ENCODE measurements around the gene PIR. TPM values are rescaled to one million over a fixed set of nuclear protein-coding genes. Genes with fewer than 3 reads are reported as not detected.

Gene PIR
- 14.5 and 15.5 TPM in 2 replicates for total RNA-seq

DNA sequence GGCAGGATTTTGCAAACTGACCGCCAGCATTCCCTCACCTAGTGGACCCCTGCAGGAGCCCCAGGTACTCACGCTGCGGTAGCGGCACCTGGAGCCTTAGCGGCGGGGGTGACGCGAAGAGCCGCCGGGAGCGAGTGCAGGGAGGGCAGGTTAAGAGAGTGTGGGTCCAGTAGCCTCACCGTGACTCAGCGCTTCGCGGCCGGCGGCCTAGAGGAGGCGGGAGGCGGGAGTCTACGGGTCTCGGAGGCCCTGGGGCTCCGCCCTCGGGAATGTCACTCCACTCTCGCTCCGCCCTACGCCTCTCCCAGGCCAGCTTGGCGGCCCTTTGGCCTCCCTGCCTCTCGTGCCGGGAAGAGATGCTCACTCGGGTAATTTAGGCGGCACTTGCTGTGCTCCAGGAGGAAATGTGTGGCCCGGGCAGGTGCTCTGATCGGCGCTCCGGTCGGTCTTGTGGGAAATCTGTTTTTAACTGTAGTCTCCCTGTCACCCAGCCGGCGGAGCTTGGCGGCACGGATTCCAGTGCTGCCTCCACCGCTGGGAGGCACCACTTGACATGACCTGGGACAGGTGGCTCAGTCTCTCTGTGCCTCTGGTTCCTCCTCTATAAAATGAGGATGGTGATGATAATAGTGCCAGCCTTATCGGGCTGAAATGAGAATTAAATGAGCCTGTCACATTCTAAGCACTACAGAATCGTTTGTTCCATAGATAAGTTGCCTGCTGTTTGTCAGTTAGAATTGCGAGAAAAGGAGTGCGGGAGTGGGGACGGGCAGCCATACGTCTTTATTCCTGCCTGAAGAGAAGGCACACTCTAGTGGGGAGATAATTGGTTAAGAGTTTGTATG lies at the start of gene PIR:
Gene PIR, minus strand, starts transcription at position 216 of the 845 bp plus-strand sequence. CDS start 2,076 bp downstream, outside the sequence.

DNA sequence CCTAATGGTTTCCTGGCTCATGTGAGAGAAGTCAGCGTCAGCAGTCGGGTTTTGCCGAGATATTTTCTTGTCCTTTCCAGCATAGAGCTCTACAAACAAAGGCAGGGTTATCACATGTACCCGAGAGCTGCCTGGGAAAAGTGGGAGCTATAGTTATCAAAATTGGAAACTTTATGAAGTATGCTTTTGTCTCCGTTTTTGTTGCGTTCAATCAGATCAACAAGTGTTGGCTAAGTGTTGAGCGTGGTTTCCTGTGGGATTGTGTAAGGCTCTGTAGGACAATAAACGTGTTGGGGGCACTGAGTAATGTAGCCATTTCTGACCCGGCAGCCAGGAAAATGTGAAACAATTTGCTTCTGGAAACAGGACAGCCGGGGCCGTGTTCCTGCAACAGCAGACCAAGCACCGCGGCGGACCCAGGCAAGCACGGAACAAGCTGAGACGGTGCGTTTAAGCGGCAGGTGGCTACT lies 7.4 kb upstream of the PIR start, which contains the start of gene BMX:
Gene BMX, plus strand, starts transcription at position 311 of the 470 bp plus-strand sequence. CDS start 7,547 bp downstream, outside the sequence.

DNA sequence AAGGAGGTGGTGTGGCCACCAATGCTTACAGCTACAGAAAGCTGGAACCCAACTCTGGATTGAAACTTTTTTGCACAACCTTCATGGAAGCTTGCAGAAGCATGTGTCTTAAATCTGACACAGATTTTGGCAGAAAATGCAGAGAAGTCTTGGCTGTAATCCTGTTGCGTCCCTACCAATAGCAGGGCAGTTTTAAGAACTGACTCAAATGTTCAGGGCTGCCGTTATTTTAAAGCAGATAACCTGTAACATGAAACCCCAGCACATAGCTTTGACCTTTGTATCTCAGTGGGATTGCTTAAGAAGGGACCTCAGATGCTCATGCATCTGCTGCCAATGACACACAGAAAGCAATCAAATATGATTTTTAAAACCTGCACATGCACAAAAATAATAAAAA lies 108.8 kb downstream of the PIR start, which contains the start of gene VEGFD:
Gene VEGFD, minus strand, starts transcription at position 110 of the 400 bp plus-strand sequence. CDS start 467 bp downstream, outside the sequence.

DNA sequence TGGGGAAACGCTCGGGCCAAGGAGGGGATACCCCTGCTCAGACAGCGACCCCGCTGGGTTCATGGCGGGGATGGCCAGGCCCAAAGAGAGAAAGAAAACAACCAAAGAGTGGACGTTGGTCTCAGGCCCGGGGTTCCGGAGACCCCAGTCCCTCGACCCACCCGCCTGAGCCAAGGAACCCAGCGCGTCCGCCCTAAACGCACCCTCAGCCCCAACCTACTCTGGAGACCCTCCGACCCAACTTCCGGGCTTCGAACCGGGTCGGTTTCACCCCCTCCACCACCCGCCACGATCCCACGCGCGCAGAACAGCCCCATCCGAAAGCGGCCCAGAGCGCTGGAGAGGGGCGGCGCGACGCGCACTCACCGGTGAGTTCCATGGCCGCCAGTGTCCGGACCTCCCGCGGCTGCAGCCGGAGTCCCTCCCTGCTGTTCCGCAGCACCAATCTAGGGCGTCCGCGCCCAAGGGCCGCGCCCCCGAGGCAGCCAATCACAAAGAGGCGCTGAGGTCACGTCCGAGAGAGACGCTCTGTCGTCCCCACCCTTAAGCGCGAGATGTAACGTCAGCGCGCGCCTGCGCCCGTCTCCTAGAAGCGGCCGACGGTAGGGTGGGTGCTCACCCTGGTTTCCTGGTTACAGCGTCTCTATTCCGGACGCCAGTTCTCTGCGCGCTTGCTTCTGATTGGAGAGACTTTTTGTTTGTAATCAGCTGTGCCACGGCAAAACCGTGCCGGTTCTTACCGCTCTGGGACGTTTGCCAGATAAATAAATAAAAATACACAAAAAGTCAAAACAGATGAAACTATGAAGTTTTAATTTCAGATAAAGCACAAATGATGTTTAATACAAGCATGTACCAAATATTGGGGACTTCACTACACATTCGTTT lies 157.8 kb downstream of the PIR start, which contains the start of gene PIGA:
Gene PIGA, minus strand, starts transcription at position 389 of the 888 bp plus-strand sequence. CDS start 3,593 bp downstream, outside the sequence.

Other genes with a start within 250 kb of the PIR start
- 1.6 and 2.6 TPM in 2 replicates for gene ASB9, start 223.2 kb downstream of the PIR start, total RNA-seq
- gene ASB11, start 177.7 kb downstream of the PIR start, total RNA-seq, result 0.06 TPM in 1 of 2 replicates, not detected in the other
- gene PIGA, start 157.8 kb downstream of the PIR start, total RNA-seq, result 9.3 and 9.5 TPM in 2 replicates
- gene VEGFD, start 108.9 kb downstream of the PIR start, total RNA-seq, result 0.37 and 0.40 TPM in 2 replicates
- 2.6 and 4.6 TPM in 2 replicates for gene BMX, start 7.5 kb upstream of the PIR start, total RNA-seq
- 0.12 and 0.40 TPM in 2 replicates for gene ACE2, start 107.6 kb upstream of the PIR start, total RNA-seq
- under 0.01 and 0.06 TPM in 2 replicates for gene CLTRN, start 171.5 kb upstream of the PIR start, total RNA-seq
- 20.6 and 23.1 TPM in 2 replicates for gene CA5B, start 244.9 kb upstream of the PIR start, total RNA-seq